K562 (cell line): ENCODE data around the gene PSMB8. TPM values are rescaled to one million over a fixed set of nuclear protein-coding genes. Genes with fewer than 3 reads are reported as not detected.
A peak's percentile ranks its signal among the peaks of the same experiment; 100 is the strongest.

Source experiments
- ASH1L ChIP-seq: fragments of 450-650 bp; IDR thresholded peaks from 2 replicates; pipeline ENCODE4 v1.6.1; 2018; ENCODE audit warnings: borderline replicate concordance, mild to moderate bottlenecking, low read depth; ENCODE audit not compliant: partially characterized antibody
- BRF1 ChIP-seq: IDR thresholded peaks from 3 replicates; pipeline ENCODE4 v1.6.1; 2011; ENCODE audit warnings: borderline replicate concordance, mild to moderate bottlenecking; ENCODE audit not compliant: insufficient read length; ENCODE audit errors: extremely low read depth
- CAMTA2 ChIP-seq: fragments of 250-450 bp; sonication (Bioruptor Pico); conservative IDR thresholded peaks from 2 replicates; pipeline ENCODE4 v1.5.1; 2022
- EGR1 ChIP-seq: fragments of 450-650 bp; conservative IDR thresholded peaks from 2 replicates; pipeline ENCODE4 v1.6.1; 2017; ENCODE audit warnings: mild to moderate bottlenecking
- KDM2B ChIP-seq: fragments of 250-450 bp; sonication (Bioruptor Pico); IDR thresholded peaks from 2 replicates; pipeline ENCODE4 v1.8.0; 2021; ENCODE audit warnings: mild to moderate bottlenecking, moderate library complexity
- MEF2D ChIP-seq: conservative IDR thresholded peaks from 2 replicates; pipeline ENCODE4 v1.6.1; 2016; ENCODE audit warnings: low read depth, missing genetic modification characterization, missing compliant biosample characterization
- SIN3B ChIP-seq: fragments of 450-650 bp; IDR thresholded peaks from 2 replicates; pipeline ENCODE4 v1.6.1; 2017; ENCODE audit warnings: low read depth, mild to moderate bottlenecking, moderate library complexity
- TBP ChIP-seq: optimal IDR thresholded peaks from 2 replicates; pipeline ENCODE3; 2011; ENCODE audit warnings: low read depth, low read length, improper control_type of control experiment
- ZBTB8A ChIP-seq: fragments of 450-650 bp; IDR thresholded peaks from 2 replicates; pipeline ENCODE4 v1.6.1; 2018; ENCODE audit warnings: mild to moderate bottlenecking, moderate library complexity; ENCODE audit not compliant: partially characterized antibody
- ZFP30 ChIP-seq: fragments of 250-450 bp; sonication (Bioruptor Pico); IDR thresholded peaks from 2 replicates; pipeline ENCODE4 v1.8.0; 2022; ENCODE audit warnings: moderate library complexity, mild to moderate bottlenecking, inconsistent platforms, borderline replicate concordance
- ZNF77 ChIP-seq: fragments of 250-450 bp; sonication (Bioruptor Pico); IDR thresholded peaks from 2 replicates; pipeline ENCODE4 v1.5.0; 2020
- polyA plus RNA-seq, 8 experiments: library from polyadenylated mRNA; depleted of rRNA in 4 of 8; stranded (reverse) in 5 of 8; unstranded in 3 of 8; fragments of >200 nt; fragmentation: Nextera tagmentation in 2 of 8; fragmentation: Illumina TruSeq in 1 of 8; extraction: Ambion mirVana in 2 of 8; extraction: Trizol in 1 of 8; gene quantifications; 2 replicates each; pipeline versions ENCODE4 v1.2.1 to v1.2.3, GENCODE V29; 2011 to 2014; ENCODE audit warnings: inconsistent platforms in 1 of 8, missing spikeins in 1 of 8
- total RNA-seq, 7 experiments: library from RNA; depleted of rRNA in 6 of 7; stranded (reverse); fragments of >200 nt in 6 of 7; fragmentation: Illumina TruSeq in 2 of 7; extraction: Trizol in 2 of 7; gene quantifications; 2 replicates each; pipeline versions ENCODE4 v1.2.1 to v1.2.3, GENCODE V29; 2011 to 2021; ENCODE audit warnings: low replicate concordance in 1 of 7
- TF ChIP-seq, protein P1 (sequence below): fragments of 250-450 bp; sonication (Bioruptor Pico); IDR thresholded peaks from 2 replicates; pipeline ENCODE4 v1.5.0; 2020; ENCODE audit warnings: mild to moderate bottlenecking, borderline replicate concordance
- TF ChIP-seq, protein P2 (sequence below): sonication (generic); formaldehyde crosslinking; IDR thresholded peaks from 2 replicates; pipeline ENCODE4 v1.9.0; 2022; ENCODE audit warnings: mild to moderate bottlenecking, missing genetic modification reagents
- TF ChIP-seq, protein P3 (sequence below), 2 experiments: fragments of 450-650 bp; formaldehyde crosslinking in 1 of 2; IDR thresholded peaks; 2 replicates each; pipeline versions ENCODE4 v1.4.0 to v1.6.1; 2014 to 2020; ENCODE audit warnings: mild to moderate bottlenecking in 2 of 2, borderline replicate concordance in 1 of 2, low read depth in 1 of 2

Gene PSMB8
- total and polyA plus RNA-seq, 9 of the 15 experiments (the other 6 are each of a cell fraction or from before 2014, with no cell fraction given) = 0.71 to 4.0 (median 2.4) TPM

DNA sequence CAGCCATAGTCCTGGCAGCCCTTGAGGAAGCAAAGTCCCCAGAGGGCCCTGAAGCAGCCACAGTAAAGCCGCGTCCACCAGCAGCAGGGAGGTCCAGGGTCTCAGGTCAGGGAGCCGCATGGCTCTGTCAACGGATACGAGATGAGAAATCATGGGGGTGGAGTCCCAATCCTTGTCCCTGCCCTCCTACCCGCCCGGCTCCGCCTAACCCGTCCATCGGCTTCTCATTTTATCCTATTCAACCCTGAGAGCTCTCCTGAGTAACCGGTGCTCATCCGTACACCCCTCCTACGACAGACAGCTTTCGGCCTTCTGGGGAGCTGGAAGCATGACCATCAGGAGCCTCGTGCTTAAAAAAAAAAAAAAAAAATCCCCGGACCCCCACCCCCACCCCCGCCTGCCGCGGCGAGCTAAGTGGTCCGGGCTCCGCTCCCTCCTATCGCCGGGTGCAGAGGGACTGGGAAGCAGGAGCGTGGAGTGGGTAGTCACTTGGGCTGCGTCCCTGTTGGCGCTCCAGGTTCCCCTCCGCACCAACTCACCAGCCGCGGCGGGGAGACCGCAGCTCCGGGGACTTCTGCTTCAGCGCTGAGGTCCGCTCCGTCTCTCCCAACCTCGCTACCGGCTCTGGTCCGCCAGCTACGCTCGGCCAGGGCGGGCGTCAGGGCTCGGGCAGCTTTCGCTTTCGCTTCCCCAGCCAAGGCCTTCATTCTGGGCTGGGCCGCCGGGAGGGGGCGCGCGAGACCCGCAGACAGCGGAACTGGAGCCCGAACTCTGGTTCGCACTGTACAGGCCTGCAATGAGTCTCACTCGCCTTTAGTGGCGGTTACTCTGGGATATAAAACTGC, 5.5 kb downstream of the PSMB8 start, which contains the start of gene TAP2 (continued):
- no peak for TF ChIP-seq CAMTA2 (CRISPR knock-in tag)
- TF ChIP-seq, protein P1, sequence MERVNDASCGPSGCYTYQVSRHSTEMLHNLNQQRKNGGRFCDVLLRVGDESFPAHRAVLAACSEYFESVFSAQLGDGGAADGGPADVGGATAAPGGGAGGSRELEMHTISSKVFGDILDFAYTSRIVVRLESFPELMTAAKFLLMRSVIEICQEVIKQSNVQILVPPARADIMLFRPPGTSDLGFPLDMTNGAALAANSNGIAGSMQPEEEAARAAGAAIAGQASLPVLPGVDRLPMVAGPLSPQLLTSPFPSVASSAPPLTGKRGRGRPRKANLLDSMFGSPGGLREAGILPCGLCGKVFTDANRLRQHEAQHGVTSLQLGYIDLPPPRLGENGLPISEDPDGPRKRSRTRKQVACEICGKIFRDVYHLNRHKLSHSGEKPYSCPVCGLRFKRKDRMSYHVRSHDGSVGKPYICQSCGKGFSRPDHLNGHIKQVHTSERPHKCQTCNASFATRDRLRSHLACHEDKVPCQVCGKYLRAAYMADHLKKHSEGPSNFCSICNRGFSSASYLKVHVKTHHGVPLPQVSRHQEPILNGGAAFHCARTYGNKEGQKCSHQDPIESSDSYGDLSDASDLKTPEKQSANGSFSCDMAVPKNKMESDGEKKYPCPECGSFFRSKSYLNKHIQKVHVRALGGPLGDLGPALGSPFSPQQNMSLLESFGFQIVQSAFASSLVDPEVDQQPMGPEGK (CRISPR knock-in tag) = no peak
- TF ChIP-seq, protein P2, sequence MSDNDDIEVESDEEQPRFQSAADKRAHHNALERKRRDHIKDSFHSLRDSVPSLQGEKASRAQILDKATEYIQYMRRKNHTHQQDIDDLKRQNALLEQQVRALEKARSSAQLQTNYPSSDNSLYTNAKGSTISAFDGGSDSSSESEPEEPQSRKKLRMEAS (CRISPR knock-in tag) = peak; percentile 43
- TF ChIP-seq MEF2D (tag) = no peak
- TF ChIP-seq, protein P3, sequence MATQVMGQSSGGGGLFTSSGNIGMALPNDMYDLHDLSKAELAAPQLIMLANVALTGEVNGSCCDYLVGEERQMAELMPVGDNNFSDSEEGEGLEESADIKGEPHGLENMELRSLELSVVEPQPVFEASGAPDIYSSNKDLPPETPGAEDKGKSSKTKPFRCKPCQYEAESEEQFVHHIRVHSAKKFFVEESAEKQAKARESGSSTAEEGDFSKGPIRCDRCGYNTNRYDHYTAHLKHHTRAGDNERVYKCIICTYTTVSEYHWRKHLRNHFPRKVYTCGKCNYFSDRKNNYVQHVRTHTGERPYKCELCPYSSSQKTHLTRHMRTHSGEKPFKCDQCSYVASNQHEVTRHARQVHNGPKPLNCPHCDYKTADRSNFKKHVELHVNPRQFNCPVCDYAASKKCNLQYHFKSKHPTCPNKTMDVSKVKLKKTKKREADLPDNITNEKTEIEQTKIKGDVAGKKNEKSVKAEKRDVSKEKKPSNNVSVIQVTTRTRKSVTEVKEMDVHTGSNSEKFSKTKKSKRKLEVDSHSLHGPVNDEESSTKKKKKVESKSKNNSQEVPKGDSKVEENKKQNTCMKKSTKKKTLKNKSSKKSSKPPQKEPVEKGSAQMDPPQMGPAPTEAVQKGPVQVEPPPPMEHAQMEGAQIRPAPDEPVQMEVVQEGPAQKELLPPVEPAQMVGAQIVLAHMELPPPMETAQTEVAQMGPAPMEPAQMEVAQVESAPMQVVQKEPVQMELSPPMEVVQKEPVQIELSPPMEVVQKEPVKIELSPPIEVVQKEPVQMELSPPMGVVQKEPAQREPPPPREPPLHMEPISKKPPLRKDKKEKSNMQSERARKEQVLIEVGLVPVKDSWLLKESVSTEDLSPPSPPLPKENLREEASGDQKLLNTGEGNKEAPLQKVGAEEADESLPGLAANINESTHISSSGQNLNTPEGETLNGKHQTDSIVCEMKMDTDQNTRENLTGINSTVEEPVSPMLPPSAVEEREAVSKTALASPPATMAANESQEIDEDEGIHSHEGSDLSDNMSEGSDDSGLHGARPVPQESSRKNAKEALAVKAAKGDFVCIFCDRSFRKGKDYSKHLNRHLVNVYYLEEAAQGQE (IDR thresholded peaks at IDR 0.05; ENCODE audit: borderline replicate concordance) = peak; percentile 94
- TF ChIP-seq, protein P3 (CRISPR knock-in tag; IDR thresholded peaks at IDR 0.05; ENCODE audit: low read depth) = peak; percentile 59; the same call in 1 of the 2 replicates
- TF ChIP-seq KDM2B (CRISPR knock-in tag) = 0 out of 2 replicates have a peak, but pooled peaks have one; percentile 27
- peak; percentile 55; the same call in 1 of the 2 replicates for TF ChIP-seq SIN3B
- no peak for TF ChIP-seq ZNF77 (CRISPR knock-in tag)
- TF ChIP-seq BRF1 = no peak
- TF ChIP-seq ZBTB8A = no peak
- no peak for TF ChIP-seq ZFP30
- no peak for TF ChIP-seq EGR1
- no peak for TF ChIP-seq ASH1L
- peak; percentile 63 for TF ChIP-seq TBP
